Measurements from ENCODE around the gene FYN.
"Not testable (repeated sequence)": the region's sequence is repeated elsewhere in the genome, so short reads cannot be mapped to it uniquely, and the experiment has no call there.

Gene FYN

DNA sequence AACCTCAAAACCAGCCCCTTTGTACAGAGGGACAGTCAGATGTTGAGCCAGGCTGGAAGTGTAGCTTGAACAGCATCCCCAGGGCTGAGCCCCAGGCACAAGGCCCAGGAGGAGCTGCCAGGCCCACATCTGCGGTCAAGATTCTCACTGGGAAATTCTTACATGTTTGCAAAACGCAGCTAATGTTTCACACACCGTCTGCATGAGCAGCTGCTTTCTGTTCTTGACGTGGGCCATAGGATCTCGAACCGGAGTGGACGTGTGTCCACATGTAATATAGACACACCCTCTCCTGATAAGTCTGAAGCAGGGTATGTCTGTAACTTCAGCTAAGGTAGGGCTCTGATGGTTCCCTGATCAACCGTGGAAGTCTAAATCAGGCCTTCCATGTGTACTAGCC is 226.3 kb downstream of the FYN start:
- DNase-seq, result no peak

DNA sequence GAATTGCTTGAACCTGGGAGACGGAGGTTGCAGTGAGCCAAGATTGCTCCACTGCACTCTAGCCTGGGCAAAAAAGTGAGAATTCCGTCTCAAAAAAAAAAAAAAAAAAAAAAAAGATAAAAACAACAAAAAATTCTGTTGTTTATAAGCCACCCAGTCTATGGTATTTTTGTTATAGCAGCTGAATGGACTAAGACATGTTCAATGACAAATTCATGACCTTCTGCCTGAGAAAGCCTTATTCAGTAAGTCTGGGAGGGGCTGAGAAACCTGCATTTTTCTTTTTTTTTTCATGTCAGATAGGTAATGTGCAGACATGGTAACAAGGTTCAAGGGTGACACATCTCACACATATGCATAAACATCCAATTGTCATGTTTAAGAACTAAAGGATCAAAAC is 227.2 kb downstream of the FYN start:
- no peak for DNase-seq

GRCh38 chr6:111644893-111645430 is 228.3 kb downstream of the FYN start:
- no peak for DNase-seq

GRCh38 chr6:111642463-111643158 is 230.6 kb downstream of the FYN start:
- peak; percentile 57 for DNase-seq

DNA sequence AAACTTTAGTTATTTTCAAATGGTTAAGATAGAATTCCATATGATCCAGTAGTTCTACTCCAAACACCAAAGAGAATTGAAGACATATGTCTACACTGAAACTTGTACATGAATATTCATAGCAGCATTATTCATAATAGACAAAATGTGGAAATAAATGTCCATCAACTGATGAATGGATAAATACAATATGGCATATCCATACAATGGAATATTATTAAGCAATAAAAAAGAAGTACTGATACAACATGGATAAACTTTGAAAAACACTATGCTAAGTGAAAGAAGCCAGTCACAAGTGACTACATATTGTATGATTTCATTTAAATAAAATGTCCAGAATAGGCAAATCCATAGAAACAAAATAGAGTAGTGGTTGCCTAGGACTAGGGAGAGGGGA is 234.0 kb downstream of the FYN start:
- DNase-seq, result no peak

DNA sequence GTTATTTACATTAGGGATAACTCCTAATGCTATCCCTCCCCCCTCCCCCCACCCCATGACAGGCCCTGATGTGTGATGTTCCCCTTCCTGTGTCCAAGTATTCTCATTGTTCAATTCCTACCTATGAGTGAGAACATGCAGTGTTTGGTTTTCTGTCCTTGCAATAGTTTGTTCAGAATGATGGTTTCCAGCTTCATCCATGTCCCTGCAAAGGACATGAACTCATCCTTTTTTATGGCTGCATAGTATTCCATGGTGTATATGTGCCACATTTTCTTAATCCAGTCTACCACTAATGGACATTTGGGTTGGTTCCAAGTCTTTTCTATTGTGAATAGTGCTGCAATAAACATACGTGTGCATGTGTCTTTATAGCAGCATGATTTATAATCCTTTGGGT is 238.3 kb downstream of the FYN start:
- DNase-seq, result not testable (repeated sequence)

DNA sequence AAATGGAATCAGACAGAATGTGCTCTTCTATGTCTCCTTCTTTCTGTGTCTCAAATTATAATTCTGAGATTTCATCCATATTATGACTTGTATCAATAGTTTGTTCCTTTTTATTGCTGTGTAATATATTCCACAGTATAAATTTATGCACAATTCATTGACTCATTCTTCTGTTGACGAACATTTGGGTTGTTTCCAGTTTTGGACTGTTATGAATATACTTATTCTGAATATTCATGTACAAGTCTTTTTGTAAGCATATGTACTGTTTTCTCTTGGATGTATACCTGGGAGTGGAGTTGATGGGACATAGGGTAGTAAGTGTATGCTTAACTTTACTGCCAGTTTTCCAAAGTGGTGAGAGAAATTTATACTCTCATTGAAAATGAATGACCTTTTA is 239.4 kb downstream of the FYN start:
- DNase-seq, result no peak

DNA sequence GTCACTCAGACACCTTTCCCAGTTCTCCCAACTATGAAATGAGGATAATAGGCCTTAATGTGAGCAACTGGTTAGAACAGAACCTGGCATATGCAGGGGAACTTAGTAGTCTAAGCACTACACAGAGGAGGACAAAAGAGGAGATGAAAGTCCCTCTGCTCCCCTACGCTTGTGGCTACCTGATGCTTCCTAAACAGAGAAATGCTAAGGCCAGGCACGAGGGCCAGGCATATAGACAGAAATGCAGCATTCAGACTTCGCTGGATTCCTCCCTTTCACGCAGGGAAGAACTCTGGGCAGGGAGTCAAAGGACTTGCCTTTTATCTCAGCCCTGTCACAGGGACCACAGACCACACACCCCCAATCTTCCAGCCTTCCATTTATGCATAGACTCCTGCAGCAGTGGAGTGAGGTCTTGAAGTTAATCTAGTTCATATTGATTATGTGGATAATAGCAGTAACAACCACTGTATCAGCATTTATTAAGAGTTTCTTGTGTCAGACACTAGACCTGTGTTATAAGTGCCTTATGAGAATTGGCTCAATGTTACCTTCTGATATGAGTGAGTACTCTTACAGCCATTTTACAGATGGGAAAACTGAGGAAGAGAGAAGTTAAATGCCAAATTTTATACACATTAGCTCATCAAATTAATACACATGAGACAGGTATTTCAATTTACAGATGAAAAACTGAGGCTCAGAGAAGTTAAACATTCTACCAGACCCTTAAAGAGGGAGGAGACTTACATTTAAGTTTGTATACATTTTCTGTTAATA is 240.6 kb downstream of the FYN start:
- DNase-seq, result no peak

GRCh38 chr6:111631903-111632460 is 241.3 kb downstream of the FYN start:
- DNase-seq, result no peak

GRCh38 chr6:111631018-111631417 is 242.2 kb downstream of the FYN start:
- DNase-seq, result no peak

- no peak for DNase-seq
Observed at GRCh38 chr6:111628142-111628850, 245.0 kb downstream of the FYN start.

DNA sequence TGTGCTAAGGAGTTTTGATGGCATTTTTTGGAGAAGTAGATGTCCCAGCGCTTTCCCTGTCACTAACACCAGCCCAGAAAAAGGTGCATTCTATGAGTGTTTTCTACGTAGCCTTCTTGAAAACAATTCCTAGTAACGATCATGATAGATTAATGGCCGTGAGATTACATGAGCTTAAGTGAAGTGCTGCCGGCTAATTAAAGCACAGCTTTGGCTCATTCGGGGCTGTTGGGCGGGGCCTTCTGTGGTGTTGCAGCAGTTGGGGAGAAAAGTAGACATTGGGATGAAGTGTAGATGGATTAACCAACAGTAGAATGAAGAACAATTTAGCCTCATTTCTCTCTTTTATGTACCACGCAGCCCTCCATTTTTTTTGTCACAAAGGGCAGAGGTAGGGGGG is 246.8 kb downstream of the FYN start:
- DNase-seq, result no peak

GRCh38 chr6:111625461-111626391 is 247.5 kb downstream of the FYN start:
- no peak for DNase-seq

GRCh38 chr6:111625099-111625416 is 248.2 kb downstream of the FYN start:
- DNase-seq, result no peak

DNA sequence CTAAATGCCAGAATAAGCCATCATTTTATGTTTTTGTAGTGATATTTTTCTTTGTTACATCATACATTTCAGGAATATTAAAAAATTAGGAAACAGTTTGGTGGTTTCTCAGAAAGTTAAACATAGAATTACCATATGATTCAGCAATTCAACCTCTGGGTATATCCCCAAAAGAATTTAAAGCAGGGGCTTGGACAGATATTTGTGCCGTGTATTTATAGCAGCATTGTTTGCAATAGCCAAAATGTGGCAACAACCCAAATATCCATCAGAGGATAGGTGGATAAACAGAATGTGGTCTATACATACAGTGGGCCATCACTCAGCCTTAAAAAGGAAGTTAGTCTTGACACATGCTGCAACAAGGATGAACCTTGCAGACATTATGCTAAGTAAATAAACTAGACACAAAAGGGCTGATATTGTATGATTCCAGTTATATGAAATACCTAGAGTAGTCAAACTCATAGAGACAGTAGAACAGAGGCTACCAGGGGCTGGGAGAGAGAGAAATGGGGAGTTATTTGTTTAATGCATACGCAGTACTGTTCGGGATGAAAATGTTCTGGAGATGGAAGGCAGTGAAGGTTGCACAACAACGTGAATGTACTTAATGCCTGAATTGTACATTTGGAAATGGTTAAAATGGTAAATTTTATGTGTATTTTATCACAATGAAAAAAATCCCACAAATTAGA is 248.7 kb downstream of the FYN start:
- DNase-seq, result no peak

DNA sequence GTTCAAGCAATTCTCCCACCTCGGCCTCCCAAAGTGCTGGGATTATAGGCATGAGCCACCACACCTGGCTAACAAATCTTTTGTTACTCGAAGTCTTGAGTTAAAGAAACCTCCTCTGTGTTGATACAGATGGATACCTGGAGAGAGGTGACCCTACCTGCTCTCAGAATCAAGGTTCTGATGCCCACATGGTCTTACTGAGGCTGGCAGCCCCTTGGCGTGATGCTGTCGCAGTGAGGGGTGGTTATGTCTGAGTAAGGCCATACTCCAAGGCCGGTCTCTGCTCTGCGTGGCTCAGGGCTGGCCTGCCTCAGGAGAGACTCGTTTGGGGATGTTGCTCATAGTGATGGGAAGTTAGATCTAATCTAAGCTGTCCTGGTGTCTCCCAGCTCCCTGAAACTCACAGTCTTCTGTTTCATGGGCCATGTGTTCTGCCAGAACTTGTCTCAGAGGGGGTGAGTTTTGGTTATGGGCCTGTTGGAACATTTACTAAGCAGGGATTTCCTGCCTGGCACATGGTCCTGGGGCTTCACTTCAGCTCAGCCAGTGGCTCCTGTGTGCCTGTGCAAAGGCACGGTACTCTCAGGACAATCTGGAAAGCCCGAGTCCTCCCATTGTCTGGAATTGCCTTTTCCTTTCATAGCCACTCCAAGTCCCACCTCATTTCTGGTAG is 250.1 kb downstream of the FYN start:
- no peak for DNase-seq

DNA sequence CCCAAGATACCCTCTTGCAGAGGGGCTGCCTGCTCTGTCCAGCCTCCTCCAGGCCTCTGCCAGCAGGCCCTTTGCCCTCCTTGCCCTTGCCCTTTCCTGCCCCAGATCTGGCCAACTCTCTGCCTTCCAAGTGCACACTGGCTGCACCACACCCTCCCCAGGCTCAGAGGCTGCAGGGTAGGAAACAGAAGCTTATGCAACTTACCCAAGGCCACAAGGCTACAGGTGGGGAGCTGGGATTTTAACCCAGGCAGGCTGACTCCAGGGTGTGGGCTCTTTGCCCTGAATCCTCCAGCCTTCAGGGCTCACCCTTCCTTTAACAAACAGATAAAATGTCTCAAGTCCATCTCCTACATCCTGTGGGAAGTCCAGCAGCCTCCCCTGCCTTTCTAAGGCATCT is 253.1 kb downstream of the FYN start:
- no peak for DNase-seq

DNA sequence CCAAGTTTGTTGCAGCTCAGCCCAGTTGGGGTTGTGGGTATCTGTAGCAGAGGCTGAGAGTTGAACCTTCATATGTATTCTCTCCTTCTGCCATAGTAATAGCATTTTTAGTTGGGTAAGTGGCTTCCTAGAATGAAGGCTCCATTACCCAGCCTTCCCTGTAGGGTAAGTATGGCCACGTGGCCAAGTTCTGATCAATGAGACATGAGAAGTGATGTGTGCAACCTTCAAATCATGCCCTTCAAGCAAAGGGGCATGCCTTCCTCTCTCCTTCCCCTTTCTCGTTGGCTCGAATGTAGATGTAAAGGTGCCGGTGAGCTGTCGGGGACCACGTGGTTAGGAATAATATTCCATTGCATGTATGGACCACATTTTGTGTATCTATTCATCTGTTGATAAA is 254.8 kb downstream of the FYN start:
- DNase-seq, result no peak

GRCh38 chr6:111617149-111617548 is 256.1 kb downstream of the FYN start:
- DNase-seq, result no peak

GRCh38 chr6:111615916-111616612 is 257.2 kb downstream of the FYN start:
- DNase-seq, result no peak

Measured in SHP77 treated with DMSO at 0.1 percent for 48 hours (cell line).